Measurements from ENCODE around the gene NCBP2L. TPM values are rescaled to one million over a fixed set of nuclear protein-coding genes. Genes with fewer than 3 reads are reported as not detected.

NCBP2L gene
- polyA plus RNA-seq, 1 donor from 2014 or later, result not detected

- peaks cover 8% of the 10 kb centered on the region for H3K27me3 Mint-ChIP-seq
- H3K4me3 Mint-ChIP-seq, result peak overlapping the region in 3 of 4 donors; percentile 47 to 87 (median 73)
- no peaks in the 10 kb centered on the region for H3K36me3 Mint-ChIP-seq
- H3K9me3 Mint-ChIP-seq, result peaks cover 0 to 1% (median 0%) of the 10 kb centered on the region in 3 donors
- H3K4me1 Mint-ChIP-seq, result peaks cover 7 to 13% (median 9%) of the 10 kb centered on the region in 3 donors
- peak overlapping the region; percentile 84 to 98 (median 93) for H3K27ac Mint-ChIP-seq
Observed at GRCh38 chrX:107742700-107743191, 34.8 kb upstream of the NCBP2L start.

DNA sequence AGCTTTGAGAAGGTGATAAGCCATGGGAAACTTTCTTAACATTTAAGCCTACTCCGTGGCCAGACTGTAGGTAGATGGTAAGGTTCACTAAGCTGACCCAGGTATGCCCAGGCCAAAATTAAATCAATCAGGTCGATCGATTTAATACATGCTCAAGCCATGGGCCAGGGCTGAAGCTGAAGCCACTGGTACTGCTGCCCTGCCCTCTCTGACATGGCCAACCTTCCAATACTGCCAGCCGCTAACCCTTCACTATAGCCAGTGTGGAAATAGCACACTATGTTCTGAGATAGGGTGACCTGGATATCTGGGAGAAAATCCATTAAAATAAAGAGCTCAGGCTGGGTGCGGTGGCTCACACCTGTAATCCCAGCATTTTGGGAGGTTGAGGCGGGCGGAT lies 33.5 kb upstream of the NCBP2L start:
- peaks cover 7 to 13% (median 9%) of the 10 kb centered on the region in 3 donors for H3K4me1 Mint-ChIP-seq
- H3K36me3 Mint-ChIP-seq, result no peaks in the 10 kb centered on the region
- peaks cover 9% of the 10 kb centered on the region for H3K27me3 Mint-ChIP-seq
- H3K27ac Mint-ChIP-seq, result peak overlapping the region in 1 of 3 donors; percentile 39
- H3K9me3 Mint-ChIP-seq, result peaks cover 0 to 1% (median 0%) of the 10 kb centered on the region in 3 donors
- no peak overlapping the region for H3K4me3 Mint-ChIP-seq

DNA sequence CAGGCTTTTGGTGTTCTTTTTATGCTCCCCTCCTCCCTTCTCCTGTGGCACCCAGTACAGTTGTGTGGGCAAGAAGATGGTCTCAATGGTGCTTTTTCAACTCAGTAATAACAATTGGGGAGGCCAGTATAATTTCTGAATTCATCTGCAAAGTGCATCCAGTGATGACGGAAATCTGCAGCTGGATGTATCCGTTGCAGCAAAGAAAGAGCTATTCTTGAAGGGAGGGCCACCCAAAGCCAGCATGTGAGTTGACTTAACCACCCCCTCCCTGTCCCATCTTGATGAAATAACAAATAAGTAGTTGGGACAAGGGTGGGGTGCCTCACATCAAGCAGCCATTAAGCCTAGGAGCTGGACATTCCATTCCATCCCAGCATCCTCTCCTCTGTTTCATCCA lies 32.7 kb upstream of the NCBP2L start:
- Mint-ChIP-seq H3K4me3 (no peak overlapping the region), H3K9me3 (peaks cover 0 to 1% (median 0%) of the 10 kb centered on the region in 3 donors), H3K36me3 (no peaks in the 10 kb centered on the region), H3K27me3 (peaks cover 5% of the 10 kb centered on the region), H3K27ac (no peak overlapping the region), H3K4me1 (peaks cover 7 to 13% (median 9%) of the 10 kb centered on the region in 3 donors)

DNA sequence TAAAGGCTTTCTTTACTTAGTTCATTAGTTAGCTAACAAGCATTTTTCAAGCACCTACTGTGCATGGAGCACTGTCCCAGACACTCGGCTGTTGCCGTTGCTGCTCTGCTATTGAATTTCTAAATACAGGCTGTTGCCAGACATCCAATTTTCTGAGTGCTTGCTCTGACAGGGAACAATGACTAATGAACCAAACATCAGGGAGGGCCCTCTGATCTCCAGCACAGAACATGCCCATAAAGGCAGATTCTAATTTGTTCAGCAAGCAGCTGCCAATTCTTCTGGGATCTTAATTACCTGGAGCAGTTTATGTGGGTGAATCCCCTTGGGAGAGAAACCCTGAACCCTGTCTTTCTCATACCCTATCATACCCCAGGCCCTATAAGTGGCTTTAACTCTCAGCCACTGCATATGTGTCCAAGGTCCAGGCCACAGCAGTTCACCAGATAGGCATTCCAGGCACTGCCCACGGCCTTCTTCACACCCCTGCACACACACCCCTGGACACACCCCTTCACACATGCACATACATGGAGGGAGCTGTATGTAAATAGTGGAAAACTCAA lies 29.9 kb upstream of the NCBP2L start:
- H3K36me3 Mint-ChIP-seq, result no peaks in the 10 kb centered on the region
- H3K9me3 Mint-ChIP-seq, result no peaks in the 10 kb centered on the region
- H3K27me3 Mint-ChIP-seq, result peaks cover 5% of the 10 kb centered on the region
- peak overlapping the region in 1 of 3 donors; percentile 57 for H3K27ac Mint-ChIP-seq
- H3K4me1 Mint-ChIP-seq, result peaks cover 0 to under 1% (median 0%) of the 10 kb centered on the region in 3 donors
- no peak overlapping the region for H3K4me3 Mint-ChIP-seq

- Mint-ChIP-seq H3K27ac (no peak overlapping the region), H3K4me1 (no peaks in the 10 kb centered on the region), H3K4me3 (no peak overlapping the region), H3K9me3 (no peaks in the 10 kb centered on the region), H3K27me3 (peaks cover 5% of the 10 kb centered on the region), H3K36me3 (no peaks in the 10 kb centered on the region)
Observed at GRCh38 chrX:107748506-107748905, 29.0 kb upstream of the NCBP2L start.

GRCh38 chrX:107750263-107750662 lies 27.3 kb upstream of the NCBP2L start:
- Mint-ChIP-seq H3K9me3 (no peaks in the 10 kb centered on the region), H3K4me1 (no peaks in the 10 kb centered on the region), H3K27me3 (peaks cover 5% of the 10 kb centered on the region), H3K36me3 (no peaks in the 10 kb centered on the region), H3K27ac (no peak overlapping the region), H3K4me3 (no peak overlapping the region)

DNA sequence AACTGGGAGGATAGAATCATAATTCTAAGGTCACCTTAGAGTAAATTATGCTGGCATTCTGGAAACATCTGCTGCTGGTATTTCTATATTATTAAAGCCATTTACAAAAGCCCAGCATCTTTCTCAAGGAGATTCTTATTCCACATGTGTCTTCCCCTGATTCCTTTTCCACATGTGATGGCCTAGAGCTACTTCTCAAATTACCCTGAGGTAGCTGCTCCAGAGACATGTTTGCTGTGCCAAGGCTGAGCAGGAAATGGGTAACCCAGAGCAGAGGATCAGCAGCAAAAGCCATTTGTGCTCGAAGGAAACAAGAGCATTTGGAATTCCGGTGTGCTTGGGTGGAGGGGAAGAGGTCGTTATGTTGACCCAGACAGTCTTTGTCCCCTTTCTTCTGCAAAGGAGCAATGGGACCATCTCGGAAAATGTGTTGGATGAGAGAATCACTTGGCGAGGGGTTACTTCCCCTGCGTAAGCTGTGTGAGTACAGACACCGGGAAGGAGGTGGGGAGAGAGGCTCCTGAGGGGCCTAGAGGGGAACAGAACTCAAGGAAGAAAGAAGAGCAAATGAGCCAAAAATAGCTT lies 26.6 kb upstream of the NCBP2L start:
- Mint-ChIP-seq H3K4me3 (no peak overlapping the region), H3K27me3 (peaks cover 5% of the 10 kb centered on the region), H3K27ac (peak overlapping the region in 1 of 3 donors; percentile 46), H3K4me1 (no peaks in the 10 kb centered on the region), H3K36me3 (no peaks in the 10 kb centered on the region), H3K9me3 (no peaks in the 10 kb centered on the region)

DNA sequence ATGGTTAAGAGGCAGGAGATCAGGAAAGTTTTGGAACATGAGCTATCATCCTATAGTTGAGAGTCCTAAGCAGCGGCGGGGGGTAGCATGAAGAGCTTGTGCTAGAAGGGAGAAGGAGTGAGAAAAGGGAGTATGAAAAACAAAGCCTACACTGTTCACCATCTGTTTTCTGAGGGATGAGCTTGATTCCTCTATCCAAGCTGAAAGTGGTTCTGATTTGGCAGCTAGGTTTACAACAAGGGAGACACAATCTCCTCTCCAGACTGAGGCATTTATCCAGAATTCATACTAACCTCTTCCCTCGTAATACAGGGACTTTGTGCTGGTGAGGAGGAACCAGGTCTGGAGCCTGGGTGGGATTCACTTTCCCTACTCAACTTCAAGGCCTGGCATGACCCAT lies 25.5 kb upstream of the NCBP2L start:
- Mint-ChIP-seq H3K27ac (peak overlapping the region in 1 of 3 donors; percentile 64), H3K27me3 (peaks cover 2% of the 10 kb centered on the region), H3K36me3 (no peaks in the 10 kb centered on the region), H3K4me1 (no peaks in the 10 kb centered on the region), H3K9me3 (no peaks in the 10 kb centered on the region), H3K4me3 (no peak overlapping the region)

- Mint-ChIP-seq H3K4me3 (no peak overlapping the region), H3K9me3 (no peaks in the 10 kb centered on the region)
Observed at GRCh38 chrX:107752714-107753113, 24.8 kb upstream of the NCBP2L start.

GRCh38 chrX:107753187-107753586 lies 24.3 kb upstream of the NCBP2L start:
- H3K4me1 Mint-ChIP-seq, result no peaks in the 10 kb centered on the region
- no peaks in the 10 kb centered on the region for H3K36me3 Mint-ChIP-seq
- H3K9me3 Mint-ChIP-seq, result no peaks in the 10 kb centered on the region
- no peaks in the 10 kb centered on the region for H3K27me3 Mint-ChIP-seq
- peak overlapping the region in 1 of 3 donors; percentile 9 for H3K27ac Mint-ChIP-seq
- H3K4me3 Mint-ChIP-seq, result no peak overlapping the region

More at GRCh38 chrX:107752714-107753113, 24.8 kb upstream of the NCBP2L start:
- Mint-ChIP-seq H3K4me1 (no peaks in the 10 kb centered on the region), H3K27me3 (peaks cover 2% of the 10 kb centered on the region), H3K36me3 (no peaks in the 10 kb centered on the region), H3K27ac (no peak overlapping the region)

DNA sequence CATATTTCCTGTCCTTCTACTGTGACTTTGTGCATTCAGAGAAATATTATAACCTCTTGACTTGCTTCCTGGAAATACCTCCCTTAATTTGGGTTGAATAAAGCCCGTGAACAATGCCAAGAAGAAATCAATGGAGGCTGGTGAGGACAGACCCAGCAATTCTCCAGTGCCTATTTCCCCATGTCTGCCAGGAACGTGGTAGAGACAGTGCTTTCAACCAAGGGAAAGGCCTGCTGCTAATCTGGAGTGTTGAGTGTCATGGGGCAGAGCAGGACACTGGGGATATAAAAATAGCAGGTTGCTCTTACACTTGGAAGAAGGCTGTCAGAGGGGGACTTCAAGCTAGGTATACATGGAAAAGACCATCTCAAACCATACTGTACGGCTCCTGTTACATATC lies 21.8 kb upstream of the NCBP2L start:
- H3K27ac Mint-ChIP-seq, result no peak overlapping the region
- no peaks in the 10 kb centered on the region for H3K4me1 Mint-ChIP-seq
- H3K4me3 Mint-ChIP-seq, result no peak overlapping the region
- no peaks in the 10 kb centered on the region for H3K9me3 Mint-ChIP-seq
- no peaks in the 10 kb centered on the region for H3K36me3 Mint-ChIP-seq
- H3K27me3 Mint-ChIP-seq, result no peaks in the 10 kb centered on the region

DNA sequence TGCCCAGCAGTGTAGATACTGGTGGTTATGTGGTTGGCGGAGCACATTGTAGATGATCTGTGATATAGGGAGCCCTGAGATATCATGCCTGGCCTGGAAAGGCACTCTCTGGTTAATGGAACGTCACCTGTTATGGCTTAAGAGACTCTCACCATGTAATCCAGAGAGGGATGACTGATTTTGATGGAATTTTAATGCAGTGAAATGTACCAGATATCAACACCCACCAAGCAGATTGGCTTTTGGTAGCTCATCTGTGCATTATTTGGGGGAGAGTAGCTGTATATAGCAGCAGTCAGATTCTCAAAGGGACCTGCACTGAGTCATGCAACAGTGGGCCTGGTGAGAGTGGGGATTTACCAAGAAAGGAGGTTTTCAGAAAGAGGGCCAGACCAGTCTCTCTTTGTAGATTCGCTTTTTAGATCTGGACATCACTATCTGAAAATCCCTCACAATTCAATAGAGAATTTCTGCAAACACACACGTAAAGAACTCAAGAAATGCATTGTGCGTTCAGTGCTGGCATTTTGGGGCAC lies 19.2 kb upstream of the NCBP2L start:
- Mint-ChIP-seq H3K36me3 (no peaks in the 10 kb centered on the region), H3K9me3 (no peaks in the 10 kb centered on the region), H3K4me1 (no peaks in the 10 kb centered on the region), H3K27ac (no peak overlapping the region), H3K4me3 (no peak overlapping the region), H3K27me3 (peaks cover 5% of the 10 kb centered on the region)

GRCh38 chrX:107760304-107761077 lies 17.0 kb upstream of the NCBP2L start:
- no peak overlapping the region for H3K27ac Mint-ChIP-seq
- no peaks in the 10 kb centered on the region for H3K36me3 Mint-ChIP-seq
- peaks cover 6% of the 10 kb centered on the region for H3K27me3 Mint-ChIP-seq
- no peaks in the 10 kb centered on the region for H3K9me3 Mint-ChIP-seq
- no peak overlapping the region for H3K4me3 Mint-ChIP-seq
- no peaks in the 10 kb centered on the region for H3K4me1 Mint-ChIP-seq

- Mint-ChIP-seq H3K36me3 (peaks cover 2% of the 10 kb centered on the region), H3K4me3 (no peak overlapping the region), H3K27me3 (peaks cover 8% of the 10 kb centered on the region), H3K9me3 (no peaks in the 10 kb centered on the region), H3K4me1 (no peaks in the 10 kb centered on the region), H3K27ac (no peak overlapping the region)
Observed at GRCh38 chrX:107763647-107764046, 13.9 kb upstream of the NCBP2L start.
